Regular cardiac myocyte (primary cell): ENCODE measurements around the gene RPL38. TPM values are rescaled to one million over a fixed set of nuclear protein-coding genes. Genes with fewer than 3 reads are reported as not detected.

Experiments
- total RNA-seq: library from RNA; depleted of rRNA; stranded (reverse); fragments of >200 nt; gene quantifications from 2 replicates; pipeline ENCODE4 v1.2.3, GENCODE V29; 2014

RPL38 gene
- total RNA-seq: 561 and 1,016 TPM in 2 replicates

DNA sequence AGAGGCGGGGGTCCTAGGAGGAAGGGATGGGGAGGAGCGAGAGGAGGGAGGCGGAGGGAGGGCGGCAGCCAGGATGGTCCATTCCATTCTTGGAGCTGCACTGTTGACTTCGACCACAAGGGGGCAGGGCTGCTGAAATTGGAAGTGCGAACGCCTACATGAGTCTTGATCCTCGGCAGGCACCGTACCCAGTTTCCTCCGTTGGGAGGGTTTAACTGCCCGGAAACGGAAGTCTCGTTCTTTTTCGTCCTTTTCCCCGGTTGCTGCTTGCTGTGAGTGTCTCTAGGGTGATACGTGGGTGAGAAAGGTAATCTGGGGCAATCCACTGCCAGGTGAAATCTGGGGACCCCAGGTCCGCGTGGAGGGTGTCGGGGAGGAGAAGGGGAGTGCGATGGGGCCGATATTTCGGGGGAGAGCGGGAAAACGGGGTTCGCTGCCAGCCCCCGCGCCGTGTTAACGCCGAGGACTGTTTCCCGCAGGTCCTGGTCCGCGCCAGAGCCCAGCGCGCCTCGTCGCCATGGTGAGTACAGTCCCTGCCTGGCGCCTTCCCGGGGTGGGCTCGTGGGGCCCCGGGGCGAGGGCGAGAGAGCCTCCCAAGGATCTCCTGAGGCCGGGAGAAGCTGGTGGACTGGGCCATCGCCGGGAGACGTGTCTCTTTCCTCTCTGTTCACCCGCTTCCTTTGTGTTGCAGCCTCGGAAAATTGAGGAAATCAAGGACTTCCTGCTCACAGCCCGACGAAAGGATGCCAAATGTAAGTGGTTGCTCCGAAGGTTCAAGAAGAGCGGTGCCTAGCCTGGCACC lies at the start of gene RPL38:
TSS of gene RPL38 (plus strand) at position 240 of the 802 bp plus-strand sequence. CDS start at position 518, 278 bp downstream.

DNA sequence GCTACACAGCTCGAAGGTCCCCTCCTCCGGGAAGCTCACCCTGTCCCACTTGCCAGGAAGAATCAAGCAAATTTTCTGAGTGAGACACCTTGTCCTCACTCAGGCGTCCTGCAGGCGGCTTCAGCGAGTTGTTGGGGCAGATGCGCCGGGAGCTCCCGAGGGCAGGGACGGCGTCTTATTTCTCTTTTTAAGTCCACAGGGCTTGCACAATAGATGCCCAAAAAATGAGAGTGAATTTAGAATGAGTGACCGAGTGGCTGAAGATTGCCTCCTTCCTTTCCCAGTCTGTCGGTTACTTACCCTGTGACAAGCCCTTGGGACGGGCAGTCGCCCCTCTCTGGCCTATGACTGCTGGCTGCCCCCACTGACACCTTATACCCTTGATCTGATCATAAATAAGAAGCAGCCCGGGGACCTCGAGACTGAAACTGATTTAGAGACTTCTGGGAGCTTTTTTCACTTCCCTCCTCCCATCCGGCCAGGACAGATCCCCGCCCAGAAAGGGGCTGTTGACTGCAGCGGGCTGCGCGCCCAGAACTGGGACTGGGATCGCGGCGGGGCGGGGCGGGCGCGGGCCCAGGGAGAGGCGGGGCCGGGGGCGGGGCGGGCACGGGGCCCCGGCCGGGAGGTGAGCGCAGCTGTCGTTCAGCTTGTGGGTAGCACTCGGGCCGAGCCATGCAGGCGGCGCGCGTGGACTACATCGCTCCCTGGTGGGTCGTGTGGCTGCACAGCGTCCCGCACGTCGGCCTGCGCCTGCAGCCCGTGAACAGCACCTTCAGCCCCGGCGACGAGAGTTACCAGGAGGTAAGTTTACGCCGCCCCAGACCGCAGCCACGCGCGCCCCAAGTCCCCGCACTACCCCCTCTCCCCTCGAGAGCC lies 9.7 kb downstream of the RPL38 start, which contains the start of gene TTYH2:
TSS of gene TTYH2 (plus strand) at position 659 of the 879 bp plus-strand sequence. CDS start at position 676, 17 bp downstream.

Other genes with a start within 250 kb of the RPL38 start
- 0.85 and 1.5 TPM in 2 replicates for gene TTYH2, start 9.9 kb downstream of the RPL38 start, total RNA-seq
- not detected in 2 replicates for gene DNAI2, start 70.6 kb downstream of the RPL38 start, total RNA-seq
- not detected in 2 replicates for gene KIF19, start 122.5 kb downstream of the RPL38 start, total RNA-seq
- not detected in 2 replicates for gene BTBD17, start 158.2 kb downstream of the RPL38 start, total RNA-seq
- not detected in 2 replicates for gene GPR142, start 163.8 kb downstream of the RPL38 start, total RNA-seq
- 7.9 and 15.5 TPM in 2 replicates for gene GPRC5C, start 228.4 kb downstream of the RPL38 start, total RNA-seq